SK-N-SH (cell line): Measurements from ENCODE around the gene LMO4. TPM values are rescaled to one million over a fixed set of nuclear protein-coding genes. Genes with fewer than 3 reads are reported as not detected.

ENCODE experiments used
- CTCF ChIA-PET: fragments of 300-600, 350-600 bp; formaldehyde crosslinking; extraction: SDS; loops from one replicate; lab custom pipeline; 2021; lab: Yijun Ruan, JAX
- POLR2A ChIA-PET: fragments of 350-600 bp; sonication (Branson Sonifier 250); formaldehyde crosslinking; extraction: SDS; loops from one replicate; lab custom pipeline; 2020; ENCODE audit warnings: antibody characterized with exemption, inconsistent platforms; lab: Yijun Ruan, JAX
- DNase-seq: peaks from one replicate; pipeline ENCODE4 v3.0.0; 2012
- H2AFZ ChIP-seq: fragments of 200-600 bp; sonication (generic); 2 replicates; pipeline ENCODE4 v1.8.1; 2016; ENCODE audit warnings: antibody characterized with exemption, mild to moderate bottlenecking, low read depth
- H3F3A ChIP-seq: fragments of 200-600 bp; sonication (generic); replicated peaks from 2 replicates; pipeline ENCODE3; 2016; ENCODE audit warnings: antibody characterized with exemption, mild to moderate bottlenecking; ENCODE audit not compliant: insufficient read depth
- H3K27ac ChIP-seq, 2 experiments: fragments of 200-500 bp in 1 of 2; fragments of 200-600 bp in 1 of 2; sonication (Bioruptor generic) in 1 of 2; sonication (generic), shearing (Covaris generic) in 1 of 2; 2 replicates each; pipeline versions ENCODE4 v1.5.1 to v1.6.1; 2014 to 2016; ENCODE audit warnings: low read depth in 2 of 2, inconsistent platforms in 1 of 2, low read length in 1 of 2, mild to moderate bottlenecking in 1 of 2, mixed read lengths in 1 of 2
- H3K27me3 ChIP-seq: fragments of 200-600 bp; sonication (generic), shearing (Covaris generic); 2 replicates; pipeline ENCODE4 v1.6.1; 2016; ENCODE audit warnings: mixed run types; ENCODE audit not compliant: insufficient read depth
- H3K36me3 ChIP-seq, 2 experiments: fragments of 200-500 bp in 1 of 2; fragments of 200-600 bp in 1 of 2; sonication (Bioruptor generic) in 1 of 2; sonication (generic) in 1 of 2; replicated peaks in 1 of 2; 2 replicates each; pipeline versions ENCODE3 to v1.5.1; 2014 to 2016; ENCODE audit warnings: low read length in 1 of 2, mild to moderate bottlenecking in 1 of 2; ENCODE audit not compliant: insufficient read depth in 2 of 2, control insufficient read depth in 1 of 2
- H3K4me1 ChIP-seq, 2 experiments: fragments of 200-500 bp in 1 of 2; fragments of 200-600 bp in 1 of 2; sonication (Bioruptor generic) in 1 of 2; sonication (generic), shearing (Covaris generic) in 1 of 2; 2 replicates each; pipeline versions ENCODE4 v1.5.1 to v1.6.1; 2014 to 2016; ENCODE audit warnings: low read depth in 1 of 2, low read length in 1 of 2, mixed run types in 1 of 2; ENCODE audit not compliant: insufficient read depth in 2 of 2, control insufficient read depth in 1 of 2
- H3K4me2 ChIP-seq: fragments of 200-600 bp; sonication (generic), shearing (Covaris generic); 2 replicates; pipeline ENCODE4 v1.6.1; 2017; ENCODE audit warnings: mixed run types
- H3K4me3 ChIP-seq, 2 experiments: fragments of 200-500 bp in 1 of 2; fragments of 200-600 bp in 1 of 2; sonication (Bioruptor generic) in 1 of 2; sonication (generic), shearing (Covaris generic) in 1 of 2; 2 replicates each; pipeline versions ENCODE4 v1.5.1 to v1.8.1; 2014 to 2016; ENCODE audit warnings: low read depth in 2 of 2, inconsistent platforms in 1 of 2, low read length in 1 of 2, mild to moderate bottlenecking in 1 of 2, mixed read lengths in 1 of 2, moderate library complexity in 1 of 2
- H3K79me2 ChIP-seq: fragments of 200-600 bp; sonication (generic); 2 replicates; pipeline ENCODE4 v1.8.1; 2017; ENCODE audit warnings: mild to moderate bottlenecking; ENCODE audit not compliant: insufficient read depth
- H3K9ac ChIP-seq: fragments of 200-600 bp; sonication (generic); 2 replicates; pipeline ENCODE4 v1.6.1; 2017; ENCODE audit warnings: mixed run types
- H3K9me2 ChIP-seq: fragments of 200-600 bp; sonication (generic); 2 replicates; pipeline ENCODE4 v1.6.1; 2017; ENCODE audit warnings: mixed run types
- H3K9me3 ChIP-seq: fragments of 200-600 bp; sonication (generic); 2 replicates; pipeline ENCODE4 v1.6.1; 2017; ENCODE audit warnings: mixed run types, mild to moderate bottlenecking, moderate library complexity
- H4K20me1 ChIP-seq: fragments of 200-600 bp; sonication (generic); 2 replicates; pipeline ENCODE4 v1.6.1; 2017; ENCODE audit warnings: mild to moderate bottlenecking, mixed run types; ENCODE audit not compliant: insufficient read depth
- CTCF ChIP-seq: fragments of 200-600 bp; sonication (generic); IDR thresholded peaks from 2 replicates; pipeline ENCODE4 v1.6.1; 2017; ENCODE audit warnings: antibody characterized with exemption, mild to moderate bottlenecking, moderate library complexity
- EP300 ChIP-seq, 2 experiments: IDR thresholded peaks; 2 replicates each; pipeline versions ENCODE4 v1.4.0 to v1.6.1; 2012; ENCODE audit warnings: borderline replicate concordance in 1 of 2, low read depth in 1 of 2, low read length in 1 of 2
- GATA2 ChIP-seq: sonication (generic); formaldehyde crosslinking; IDR thresholded peaks from 2 replicates; pipeline ENCODE4 v1.5.0; 2020; ENCODE audit warnings: mild to moderate bottlenecking, missing genetic modification reagents
- PBX3 ChIP-seq: IDR thresholded peaks from 2 replicates; pipeline ENCODE4; 2012
- RAD21 ChIP-seq: IDR thresholded peaks from 2 replicates; pipeline ENCODE4 v1.6.1; 2012; ENCODE audit warnings: mild to moderate bottlenecking, low read length
- RFX5 ChIP-seq: IDR thresholded peaks from 2 replicates; pipeline ENCODE4 v1.6.1; 2012; ENCODE audit warnings: mild to moderate bottlenecking, improper control_type of control experiment, low read length
- WGBS: methylation state at CpG from one replicate; pipeline ENCODE4 v1.1.6; 2017; ENCODE audit warnings: low lambda C conversion rate; 5-methylcytosine and 5-hydroxymethylcytosine counted together
- polyA plus RNA-seq, 3 experiments: library from polyadenylated mRNA; depleted of rRNA; stranded (reverse); fragments of >200 nt; gene quantifications; 2 replicates each; pipeline ENCODE4 v1.2.3, GENCODE V29; 2012

LMO4 gene
- polyA plus RNA-seq, 1 of the 3 experiments (the other 2 are of a cell fraction), result 64.7 TPM

DNA sequence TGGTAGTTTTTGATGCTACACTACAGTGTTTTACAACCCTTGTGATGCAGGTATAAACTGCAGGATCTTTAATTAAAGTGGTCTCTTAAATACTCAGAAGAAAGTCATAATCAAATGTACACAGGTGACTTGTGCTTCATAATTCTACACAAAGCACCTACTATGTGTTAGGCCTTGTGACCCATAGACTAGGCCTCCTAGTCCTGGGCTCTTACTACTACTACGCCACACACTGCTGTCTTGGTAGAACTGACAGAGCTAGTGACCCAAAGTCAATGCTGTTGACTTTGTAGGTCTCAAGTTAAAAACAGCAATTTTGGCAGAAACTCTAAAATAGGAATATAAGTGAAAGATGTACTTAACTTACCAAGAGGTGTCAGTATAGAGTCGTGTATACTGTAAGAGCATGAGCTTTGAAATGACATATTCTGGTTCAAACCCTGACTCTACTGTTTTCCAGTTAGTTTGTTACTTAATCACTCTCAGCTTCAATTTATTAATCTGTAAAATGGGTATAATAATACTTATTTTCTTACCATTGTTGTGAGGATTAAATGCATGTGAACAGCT, 48.6 kb upstream of the LMO4 start:
- Histone ChIP-seq H2AFZ (no peak overlapping the region), H3K27ac (no peak overlapping the region), H3K4me2 (no peak overlapping the region)

GRCh38 chr1:87284456-87285240, 44.0 kb upstream of the LMO4 start:
- H3K36me3 ChIP-seq, result no peaks in the 10 kb centered on the region
- H2AFZ ChIP-seq, result no peak overlapping the region
- no peak overlapping the region for H3K9ac ChIP-seq
- no peaks in the 10 kb centered on the region for H3K4me1 ChIP-seq
- no peak overlapping the region for H3K27ac ChIP-seq
- TF ChIP-seq GATA2 (CRISPR knock-in tag) (no peak), PBX3 (no peak)
- no peaks in the 10 kb centered on the region for H3K79me2 ChIP-seq
- H3K9me2 ChIP-seq, result no peaks in the 10 kb centered on the region
- no peak for DNase-seq
- H3K9me3 ChIP-seq, result no peaks in the 10 kb centered on the region
- POLR2A ChIA-PET, result no interaction called here
- no peak overlapping the region for H3K4me3 ChIP-seq
- WGBS, result 58% methylated on average over 13 of the region's 13 CpGs
- CTCF ChIA-PET, result interaction anchor here (1.2 to 3.4 kb wide), 2 partner anchors 9 to 669 kb away, joined by 4 to 13 read pairs; no protein-coding TSS in a partner anchor
- H3K27me3 ChIP-seq, result no peaks in the 10 kb centered on the region
- no peaks in the 10 kb centered on the region for H3F3A ChIP-seq
- no peak overlapping the region for H3K4me2 ChIP-seq
- no peaks in the 10 kb centered on the region for H4K20me1 ChIP-seq

More for the DNA sequence above, 48.6 kb upstream of the LMO4 start:
- no peak for DNase-seq
- H3K36me3 ChIP-seq, result no peaks in the 10 kb centered on the region
- no peaks in the 10 kb centered on the region for H3K79me2 ChIP-seq
- no peaks in the 10 kb centered on the region for H4K20me1 ChIP-seq
- H3K9ac ChIP-seq, result no peak overlapping the region
- H3K9me2 ChIP-seq, result no peaks in the 10 kb centered on the region
- H3F3A ChIP-seq, result no peaks in the 10 kb centered on the region
- no peak overlapping the region for H3K4me3 ChIP-seq
- no peaks in the 10 kb centered on the region; a peak in 1 of 4 replicates for H3K4me1 ChIP-seq
- no peaks in the 10 kb centered on the region for H3K9me3 ChIP-seq
- WGBS, result 57% methylated on average over 2 of the region's 2 CpGs
- H3K27me3 ChIP-seq, result no peaks in the 10 kb centered on the region
- ChIA-PET POLR2A (no interaction called here), CTCF (interaction anchor here (1.8 to 2.2 kb wide), 2 partner anchors 13 to 674 kb away, joined by 7 to 10 read pairs; no protein-coding TSS in a partner anchor)
- TF ChIP-seq CTCF (peak; percentile 33; the same call in 1 of the 2 replicates), RFX5 (no peak), PBX3 (no peak), RAD21 (peak; percentile 19; the same call in 1 of the 2 replicates), EP300 (IDR thresholded peaks at IDR 0.05; ENCODE audit: borderline replicate concordance in 1 of 2, low read depth in 1 of 2, low read length in 1 of 2) (no peak)
